Embryonic facial prominence (tissue), 1 donor: ENCODE results near the gene MYH9.

Experiments used
- DNase-seq: peaks from one replicate; pipeline ENCODE4 v3.0.0-alpha.2; 2016; ENCODE audit errors: extremely low spot score

The MYH9 gene

GRCh38 chr22:36367479-36367878, 20.3 kb downstream of the MYH9 start:
- no peak for DNase-seq

GRCh38 chr22:36367066-36367465, 20.7 kb downstream of the MYH9 start:
- DNase-seq = no peak

DNA sequence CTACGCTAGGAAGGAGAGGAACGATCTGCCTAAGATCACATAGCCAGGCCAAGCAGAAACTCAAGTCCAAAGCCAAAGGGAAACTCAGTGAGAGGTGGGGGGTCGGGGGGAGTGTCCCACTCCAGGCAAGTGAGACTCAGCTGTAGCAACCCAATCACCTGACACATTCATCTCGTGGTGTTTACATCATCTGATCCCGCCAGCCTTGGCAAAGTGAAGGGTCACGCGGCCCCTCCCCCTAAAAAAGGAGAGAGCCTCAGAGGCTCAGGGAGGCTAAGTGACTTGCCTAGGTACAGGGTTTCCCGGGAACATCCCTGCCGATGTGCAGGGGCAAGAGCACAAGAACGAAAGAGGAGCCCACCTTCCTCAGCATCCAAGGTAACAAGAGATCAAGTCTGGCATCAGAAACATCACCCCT, 21.5 kb downstream of the MYH9 start:
- no peak for DNase-seq

DNA sequence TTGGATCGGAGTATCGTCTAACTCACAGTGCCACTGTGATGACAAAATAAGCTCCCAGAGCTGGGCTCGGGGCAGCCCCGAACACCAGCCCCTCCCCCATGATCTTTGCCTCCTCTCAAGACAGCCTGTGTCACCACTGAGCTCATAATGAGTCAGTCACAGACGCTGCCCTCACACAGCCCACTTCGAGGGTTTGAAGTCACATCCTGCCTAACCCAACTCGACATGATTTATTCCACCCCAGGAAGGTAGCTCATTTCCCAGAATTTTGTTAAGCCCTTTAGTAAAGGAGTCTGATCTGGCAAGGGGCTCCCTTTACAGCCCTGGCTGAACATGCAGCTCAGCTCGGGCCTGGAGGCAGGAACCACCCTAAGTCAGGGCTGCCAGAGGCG, 22.8 kb downstream of the MYH9 start:
- DNase-seq = no peak

- no peak for DNase-seq
Measured at GRCh38 chr22:36364255-36365019, 23.3 kb downstream of the MYH9 start.

- DNase-seq = no peak
Measured at GRCh38 chr22:36363349-36363981, 24.3 kb downstream of the MYH9 start.

- DNase-seq = no peak
Measured at GRCh38 chr22:36362932-36363331, 24.8 kb downstream of the MYH9 start.

- DNase-seq = no peak
Measured at GRCh38 chr22:36362075-36362474, 25.7 kb downstream of the MYH9 start.

DNA sequence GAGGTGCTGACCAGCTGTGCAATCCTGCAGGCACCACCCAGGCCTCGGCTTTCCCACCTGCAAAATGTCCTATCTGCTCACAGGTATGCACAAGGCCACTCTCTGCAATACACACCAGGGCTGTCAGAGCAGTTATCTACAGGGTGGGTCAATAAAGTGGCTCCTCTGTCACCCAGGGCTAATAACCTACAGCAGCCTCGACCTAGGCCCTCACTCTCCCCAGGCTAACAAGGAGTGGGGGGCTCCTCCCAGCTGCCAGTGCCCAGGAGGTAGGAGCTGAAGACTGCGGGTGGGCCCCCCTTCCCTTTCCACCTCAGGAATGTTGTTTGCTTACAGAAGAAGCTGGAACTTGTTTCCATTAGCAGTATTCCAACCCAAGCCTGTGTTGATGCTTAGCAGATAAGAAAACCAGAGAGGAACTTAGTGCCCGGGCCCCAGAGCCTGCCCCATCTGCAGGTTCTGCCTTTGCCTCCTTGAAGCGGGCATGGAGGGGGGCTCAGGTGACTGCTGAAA, 26.8 kb downstream of the MYH9 start:
- no peak for DNase-seq

DNA sequence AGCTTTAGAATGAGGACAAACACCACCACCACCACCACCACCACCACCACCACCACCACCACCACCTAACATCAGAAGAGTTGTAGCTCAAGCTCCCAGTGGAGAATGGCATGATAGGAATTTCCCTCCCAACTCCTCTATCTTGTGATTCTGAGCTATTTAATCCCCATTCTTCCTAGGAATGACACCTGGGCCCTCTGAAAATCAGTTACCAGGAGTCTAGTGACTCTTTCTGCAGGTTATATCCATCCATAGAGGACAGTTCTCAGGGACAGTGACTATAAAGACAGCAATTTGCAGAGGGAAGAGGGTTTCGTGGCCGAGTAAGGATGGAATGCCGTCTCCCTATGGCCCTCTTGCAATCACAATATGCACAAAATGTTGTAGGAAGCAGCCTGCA, 27.8 kb downstream of the MYH9 start:
- DNase-seq = no peak

DNA sequence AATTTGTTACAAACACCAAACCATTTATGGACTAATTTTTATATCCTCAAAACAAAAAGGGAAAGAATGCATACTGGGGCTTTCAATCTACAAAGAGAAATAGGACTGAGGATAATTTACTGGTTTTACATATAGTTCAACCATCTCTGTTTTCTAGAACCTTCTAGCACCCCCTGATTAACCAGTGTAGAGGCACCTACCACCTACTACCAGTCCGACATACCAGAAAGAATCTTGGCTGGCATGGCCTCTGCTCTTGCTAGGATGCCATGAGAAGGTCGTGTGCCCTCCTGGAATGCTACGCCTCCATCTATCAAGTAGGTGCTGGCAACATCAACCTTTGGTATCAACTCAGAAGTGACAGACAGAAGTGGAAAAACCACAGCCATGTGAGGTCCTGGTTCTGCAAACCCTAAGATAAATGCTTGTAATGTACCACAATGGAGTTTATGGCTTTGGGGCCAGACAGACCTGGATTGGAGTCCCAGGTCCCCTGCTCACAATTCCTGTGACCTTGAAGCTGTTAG, 28.2 kb downstream of the MYH9 start:
- no peak for DNase-seq

DNA sequence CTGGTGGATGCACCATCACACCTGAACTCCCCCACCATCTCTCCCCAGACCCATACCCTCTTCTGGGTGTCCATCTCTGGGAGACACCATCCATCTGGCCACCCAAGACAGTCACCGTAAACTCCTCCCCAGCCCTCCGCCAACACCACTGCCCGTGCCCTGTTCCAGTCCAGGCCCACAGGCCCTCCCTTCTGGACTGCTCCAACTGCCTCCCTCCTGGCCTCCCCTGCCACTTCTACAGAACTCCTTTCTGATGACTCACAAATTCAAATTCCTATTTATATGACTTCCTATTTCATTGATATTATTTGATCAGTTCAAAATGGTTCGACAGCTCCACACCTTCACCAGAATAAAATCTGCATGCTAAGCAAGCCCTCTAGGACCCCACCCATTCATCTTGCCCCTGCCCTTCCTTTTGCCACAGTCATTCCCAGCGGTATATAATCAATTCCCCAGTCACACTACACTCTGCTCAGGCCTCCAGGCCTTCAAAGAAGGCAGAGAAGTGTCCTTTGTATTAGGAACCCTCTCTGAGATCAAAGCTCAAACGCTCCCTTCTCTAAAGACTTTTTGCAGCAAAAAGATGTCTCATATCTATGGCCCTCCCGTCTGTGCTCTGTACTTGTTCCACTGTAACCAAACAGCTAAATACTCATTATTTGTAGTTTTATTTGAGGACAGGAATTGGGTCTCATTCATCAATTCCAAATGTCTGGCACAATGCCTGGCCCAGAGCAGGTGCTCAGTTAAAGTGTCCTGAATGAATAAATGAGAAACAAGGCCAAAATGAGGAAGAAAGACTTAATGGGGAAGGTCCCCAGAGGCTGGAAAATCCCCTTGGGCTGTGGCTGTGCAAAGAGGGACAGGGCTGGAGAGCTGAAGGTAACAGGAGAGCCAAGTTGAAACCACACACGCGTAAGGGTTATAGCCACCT, 29.0 kb downstream of the MYH9 start:
- DNase-seq = no peak

DNA sequence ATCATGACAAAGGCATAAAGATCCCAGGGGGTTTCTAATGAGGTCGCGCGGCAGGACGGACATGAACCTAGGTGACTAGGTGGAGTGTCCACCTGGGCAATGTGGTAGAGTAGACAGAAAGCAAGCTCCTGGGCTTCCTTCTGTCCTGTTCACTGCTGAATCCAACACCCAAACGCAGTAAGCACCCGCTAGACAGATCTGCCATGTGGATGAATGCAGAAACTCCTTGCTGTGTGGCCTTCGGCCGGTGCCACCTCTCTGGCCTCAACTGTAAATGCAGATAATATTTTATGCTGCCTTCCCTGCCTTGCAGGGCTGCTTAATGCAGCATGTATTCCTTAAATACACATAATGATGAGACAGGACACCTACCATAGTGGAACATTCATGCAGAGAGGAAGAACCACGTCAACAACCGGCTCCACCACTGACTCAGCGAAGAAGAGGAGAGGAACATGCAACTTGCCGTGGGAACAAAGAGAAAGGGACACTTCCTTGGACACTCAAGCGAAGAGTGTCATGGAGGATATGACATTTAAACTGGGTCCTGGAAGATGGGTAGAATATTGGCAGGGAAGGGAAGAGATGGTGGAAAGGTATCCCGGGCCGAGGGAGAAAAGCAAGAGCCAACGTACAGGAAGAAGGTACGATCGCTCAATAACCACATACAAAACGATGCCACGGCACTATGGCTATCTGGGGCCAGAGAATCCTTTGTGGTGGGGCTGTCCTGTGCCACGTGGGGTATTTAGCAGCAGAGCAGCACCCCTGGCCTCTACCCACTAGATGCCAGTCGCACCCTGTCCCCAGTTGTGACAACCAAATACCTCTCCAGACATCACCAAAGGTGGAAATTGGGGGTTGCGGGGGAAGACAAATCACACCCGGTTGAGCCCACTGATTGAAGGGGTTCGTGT, 30.8 kb downstream of the MYH9 start:
- no peak for DNase-seq

GRCh38 chr22:36355894-36356293, 31.9 kb downstream of the MYH9 start:
- DNase-seq = no peak

- no peak for DNase-seq
Measured at GRCh38 chr22:36355362-36355761, 32.4 kb downstream of the MYH9 start.

GRCh38 chr22:36352803-36353507, 34.8 kb downstream of the MYH9 start:
- DNase-seq = no peak

GRCh38 chr22:36351921-36352802, 35.6 kb downstream of the MYH9 start:
- no peak for DNase-seq

DNA sequence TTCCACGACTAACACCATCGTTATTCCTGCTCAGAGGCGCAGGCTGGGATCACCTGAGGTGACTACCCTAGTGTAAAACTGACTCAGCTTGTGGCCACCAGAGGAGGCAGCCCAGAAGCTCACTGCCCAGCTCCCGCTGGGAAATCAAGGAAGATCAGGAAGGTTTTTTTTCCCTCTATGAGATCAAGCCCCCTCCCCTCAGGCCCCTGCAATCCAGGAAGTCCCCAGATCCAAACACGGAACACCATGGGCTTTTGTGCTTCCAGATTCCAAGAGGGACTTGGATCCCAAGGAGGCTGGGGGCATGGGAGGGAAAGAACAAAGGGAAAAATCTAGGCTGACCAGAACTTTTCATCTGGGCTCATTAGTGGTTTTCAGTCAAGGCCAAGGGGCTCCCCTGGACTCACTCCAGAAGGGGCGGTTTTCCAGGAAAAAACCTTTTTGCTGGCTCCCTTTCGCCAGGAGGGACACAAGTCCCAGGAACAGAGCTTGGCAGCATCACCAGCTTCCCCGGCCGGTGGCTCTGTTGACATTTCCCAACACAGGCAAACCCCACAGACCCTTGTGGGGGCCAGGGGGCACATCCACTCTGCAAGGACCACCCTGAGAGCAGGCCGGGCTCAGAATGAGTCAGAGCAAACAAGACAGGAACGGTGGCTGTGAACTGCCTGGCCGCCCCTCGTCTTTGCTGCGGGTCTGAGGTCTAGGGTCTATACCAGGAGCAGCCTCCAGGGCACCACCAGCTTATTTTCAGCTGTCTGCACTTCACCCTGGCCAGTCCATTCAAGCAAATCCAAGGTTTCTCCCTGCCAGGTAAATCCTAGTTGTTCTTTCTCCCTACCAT, 36.8 kb downstream of the MYH9 start:
- no peak for DNase-seq
